HepG2 (cell line): ENCODE results near the gene SIK3. TPM values are rescaled to one million over a fixed set of nuclear protein-coding genes. Genes with fewer than 3 reads are reported as not detected.

Experiments
- ATAC-seq: fragments of 200-7000 bp; cut with Tn5 transposase; 3 replicates; pipeline ENCODE4 v1.9.1; 2020; ENCODE audit warnings: mild to moderate bottlenecking, moderate library complexity
- BruUV-seq: library from RNA; stranded (reverse); fragments of 400-500 nt; replicated peaks from 2 replicates; lab custom pipeline; 2021; lab: Mats Ljungman, UMichigan
- CTCF ChIA-PET: fragments of 300-600 bp; formaldehyde crosslinking; extraction: SDS; loops from one replicate; lab custom pipeline; 2021; ENCODE audit warnings: low total read pairs, inconsistent platforms, low intra/inter-chr PET ratio; lab: Yijun Ruan, JAX
- POLR2A ChIA-PET: fragments of 350-600 bp; sonication (Branson Sonifier 250); formaldehyde crosslinking; loops from one replicate; lab custom pipeline; 2020; ENCODE audit warnings: antibody characterized with exemption, inconsistent platforms; lab: Yijun Ruan, JAX
- DNase-seq: peaks from one replicate; pipeline ENCODE4 v3.0.0-alpha.2; 2015; ENCODE audit warnings: low spot score
- FAIRE-seq: peaks from 3 replicates; lab custom pipeline; 2011; peaks lifted over from hg19 to GRCh38; lab: Jason Lieb, UNC
- H2AFZ ChIP-seq: one replicate; pipeline ENCODE4 v1.6.1; 2011; ENCODE audit warnings: low read length, inconsistent platforms
- H3K27ac ChIP-seq: fragments of 300-600 bp; 3 replicates; pipeline ENCODE4 v1.8.0; 2011; ENCODE audit warnings: mixed run types, mild to moderate bottlenecking, mixed read lengths, low read length, inconsistent platforms; ENCODE audit not compliant: insufficient read depth; ENCODE audit errors: extremely low read length
- H3K27me3 ChIP-seq, 2 experiments: fragments of 200-600 bp in 1 of 2; 2 replicates in 1 of 2; 3 replicates in 1 of 2; pipeline versions ENCODE4 v1.6.0 to v1.8.0; 2011; ENCODE audit warnings: low read length in 2 of 2, mild to moderate bottlenecking in 2 of 2, moderate library complexity in 2 of 2, inconsistent platforms in 1 of 2; ENCODE audit not compliant: insufficient read depth in 2 of 2, control insufficient read depth in 1 of 2
- H3K36me3 ChIP-seq, 2 experiments: fragments of 200-600 bp in 1 of 2; replicated peaks in 1 of 2; 2 replicates in 1 of 2; 3 replicates in 1 of 2; pipeline versions ENCODE4 v1.5.1 to v1.8.0; 2011; ENCODE audit warnings: low read length in 2 of 2, inconsistent platforms in 1 of 2; ENCODE audit not compliant: insufficient read depth in 2 of 2, control insufficient read depth in 1 of 2
- H3K4me1 ChIP-seq: 2 replicates; pipeline ENCODE4 v1.5.1; 2012; ENCODE audit warnings: low read length, inconsistent platforms; ENCODE audit not compliant: insufficient read depth
- H3K4me2 ChIP-seq: 2 replicates; pipeline ENCODE4 v1.6.0; 2011; ENCODE audit warnings: low read depth, low read length, inconsistent platforms
- H3K4me3 ChIP-seq, 3 experiments: fragments of 200-600 bp in 1 of 3; sonication (generic), shearing (Covaris generic) in 1 of 3; replicated peaks in 1 of 3; 2 replicates each; pipeline ENCODE4 v1.5.1; 2011 to 2016; ENCODE audit warnings: low read length in 3 of 3, inconsistent platforms in 2 of 3, low read depth in 2 of 3, mild to moderate bottlenecking in 2 of 3, control low read depth in 1 of 3, mixed read lengths in 1 of 3; ENCODE audit not compliant: insufficient read depth in 1 of 3
- H3K79me2 ChIP-seq: one replicate; pipeline ENCODE4 v1.6.1; 2011; ENCODE audit warnings: low read length, inconsistent platforms; ENCODE audit not compliant: insufficient read depth
- H3K9ac ChIP-seq: 2 replicates; pipeline ENCODE4 v1.6.0; 2011; ENCODE audit warnings: mild to moderate bottlenecking, low read depth, low read length, inconsistent platforms; ENCODE audit not compliant: insufficient read depth
- H3K9me3 ChIP-seq: 2 replicates; pipeline ENCODE4 v1.5.1; 2012; ENCODE audit warnings: mild to moderate bottlenecking, low read length
- H4K20me1 ChIP-seq: 2 replicates; pipeline ENCODE4 v1.6.0; 2011; ENCODE audit warnings: inconsistent platforms, mild to moderate bottlenecking, low read length, moderate library complexity; ENCODE audit not compliant: insufficient read depth
- MZF1 ChIP-seq: sonication (generic); formaldehyde crosslinking; IDR thresholded peaks from 2 replicates; pipeline ENCODE4 v1.8.1; 2023; ENCODE audit warnings: mild to moderate bottlenecking, missing genetic modification reagents, borderline replicate concordance
- RFXANK ChIP-seq: IDR thresholded peaks from 2 replicates; pipeline ENCODE4 v1.6.1; 2016
- SKI ChIP-seq: fragments of 450-650 bp; IDR thresholded peaks from one replicate; pipeline ENCODE4 v1.6.1; 2018; ENCODE audit warnings: mild to moderate bottlenecking; ENCODE audit not compliant: partially characterized antibody
- ZNF331 ChIP-seq: sonication (generic); formaldehyde crosslinking; IDR thresholded peaks from 2 replicates; pipeline ENCODE4 v1.4.0; 2020; ENCODE audit warnings: missing genetic modification reagents
- ZNF446 ChIP-seq: sonication (generic); formaldehyde crosslinking; IDR thresholded peaks from 2 replicates; pipeline ENCODE4 v1.5.0; 2020; ENCODE audit warnings: mild to moderate bottlenecking, missing genetic modification reagents
- ZNF562 ChIP-seq: sonication (generic); formaldehyde crosslinking; IDR thresholded peaks from 2 replicates; pipeline ENCODE4 v1.8.0; 2022; ENCODE audit warnings: missing genetic modification reagents, borderline replicate concordance
- ZNF567 ChIP-seq: sonication (generic); formaldehyde crosslinking; IDR thresholded peaks from 2 replicates; pipeline ENCODE4 v1.8.1; 2023; ENCODE audit warnings: mild to moderate bottlenecking, missing genetic modification reagents, borderline replicate concordance
- ZNF775 ChIP-seq: sonication (generic); formaldehyde crosslinking; IDR thresholded peaks from 2 replicates; pipeline ENCODE4 v1.4.0; 2020; ENCODE audit warnings: missing genetic modification reagents, mild to moderate bottlenecking, moderate library complexity, borderline replicate concordance
- WGBS: methylation state at CpG from one replicate; pipeline ENCODE4 v1.1.6; 2017; ENCODE audit warnings: low lambda C conversion rate; 5-methylcytosine and 5-hydroxymethylcytosine counted together
- in situ Hi-C: cut with HindIII; loops from 2 replicates; pipeline ENCODE4 v1.10.0; 2017; ENCODE audit warnings: low pct_unique_long_range_greater_than_20kb; ENCODE audit not compliant: extremely low pct_ligation_motif_present
- intact Hi-C: fragments of 100-400 bp; cut with micrococcal nuclease; formaldehyde crosslinking; loops from one replicate; pipeline ENCODE4 v1.10.0; 2022; ENCODE audit not compliant: unreplicated experiment
- polyA plus RNA-seq, 8 experiments: library from polyadenylated mRNA; depleted of rRNA in 3 of 8; stranded (reverse) in 7 of 8; unstranded in 1 of 8; fragments of >200 nt; fragmentation: Illumina TruSeq in 4 of 8; extraction: Trizol in 4 of 8; gene quantifications; 2 replicates each; pipeline versions ENCODE4 v1.2.1 to v1.2.3, GENCODE V29; 2011 to 2016; ENCODE audit warnings: low read depth in 4 of 8, missing spikeins in 1 of 8, mixed read lengths in 1 of 8; ENCODE audit not compliant: insufficient read depth in 1 of 8
- total RNA-seq, 5 experiments: library from RNA; depleted of rRNA; stranded (reverse); fragments of >200 nt; fragmentation: Illumina TruSeq; extraction: Trizol; gene quantifications; 2 replicates each; pipeline ENCODE4 v1.2.3, GENCODE V29; 2016; ENCODE audit warnings: low read depth in 1 of 5
- TF ChIP-seq, protein P1 (sequence below): sonication (generic); formaldehyde crosslinking; IDR thresholded peaks from 2 replicates; pipeline ENCODE4 v1.5.0; 2020; ENCODE audit warnings: mild to moderate bottlenecking, missing genetic modification reagents
- TF ChIP-seq, protein P2 (sequence below): IDR thresholded peaks from 2 replicates; pipeline ENCODE4 v1.6.1; 2016; ENCODE audit warnings: missing compliant biosample characterization, missing genetic modification reagents, borderline replicate concordance
- TF ChIP-seq, protein P3 (sequence below): sonication (generic); formaldehyde crosslinking; IDR thresholded peaks from 2 replicates; pipeline ENCODE4 v1.4.0; 2020; ENCODE audit warnings: missing genetic modification reagents
- TF ChIP-seq, protein P4 (sequence below): conservative IDR thresholded peaks from 2 replicates; pipeline ENCODE4 v1.6.1; 2018; ENCODE audit warnings: missing genetic modification reagents

Gene SIK3
- total and polyA plus RNA-seq, 2 of the 13 experiments (the other 11 are each of a cell fraction or from before 2014, with no cell fraction given), result 5.7 to 9.8 TPM

DNA sequence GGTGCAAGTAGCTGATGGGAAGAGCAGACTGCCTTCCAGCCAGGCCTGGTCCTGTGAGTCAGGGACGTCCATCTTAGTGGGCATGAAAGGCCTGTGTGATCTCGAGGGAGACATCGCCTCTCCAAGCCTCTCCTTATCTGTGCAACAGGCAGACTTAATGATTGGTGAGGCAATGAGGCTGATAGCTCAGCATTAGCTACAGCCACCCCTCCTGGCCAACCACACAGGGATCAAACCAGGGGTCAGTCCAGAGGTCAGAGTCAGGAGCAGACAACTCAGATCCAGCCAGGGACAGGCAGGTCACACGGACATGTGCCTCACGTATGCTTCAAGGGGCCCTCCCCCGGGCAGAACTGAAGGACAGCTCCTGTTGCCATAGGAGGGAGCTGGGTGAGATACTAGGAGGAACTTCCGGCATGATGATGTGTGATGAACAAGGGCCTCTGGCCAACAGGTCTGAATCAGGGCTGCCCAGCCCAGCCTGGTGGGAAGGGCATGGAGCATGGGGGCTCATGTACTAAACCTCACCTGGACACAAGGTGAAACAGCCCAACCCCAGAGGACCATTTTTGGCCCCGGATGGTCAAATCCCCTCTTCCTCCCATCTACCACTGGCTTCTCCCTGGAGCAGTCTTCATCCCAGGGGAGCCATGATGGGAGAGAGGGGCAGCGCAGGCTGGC is 271.3 kb downstream of the SIK3 start (continued):
- TF ChIP-seq, protein P1, sequence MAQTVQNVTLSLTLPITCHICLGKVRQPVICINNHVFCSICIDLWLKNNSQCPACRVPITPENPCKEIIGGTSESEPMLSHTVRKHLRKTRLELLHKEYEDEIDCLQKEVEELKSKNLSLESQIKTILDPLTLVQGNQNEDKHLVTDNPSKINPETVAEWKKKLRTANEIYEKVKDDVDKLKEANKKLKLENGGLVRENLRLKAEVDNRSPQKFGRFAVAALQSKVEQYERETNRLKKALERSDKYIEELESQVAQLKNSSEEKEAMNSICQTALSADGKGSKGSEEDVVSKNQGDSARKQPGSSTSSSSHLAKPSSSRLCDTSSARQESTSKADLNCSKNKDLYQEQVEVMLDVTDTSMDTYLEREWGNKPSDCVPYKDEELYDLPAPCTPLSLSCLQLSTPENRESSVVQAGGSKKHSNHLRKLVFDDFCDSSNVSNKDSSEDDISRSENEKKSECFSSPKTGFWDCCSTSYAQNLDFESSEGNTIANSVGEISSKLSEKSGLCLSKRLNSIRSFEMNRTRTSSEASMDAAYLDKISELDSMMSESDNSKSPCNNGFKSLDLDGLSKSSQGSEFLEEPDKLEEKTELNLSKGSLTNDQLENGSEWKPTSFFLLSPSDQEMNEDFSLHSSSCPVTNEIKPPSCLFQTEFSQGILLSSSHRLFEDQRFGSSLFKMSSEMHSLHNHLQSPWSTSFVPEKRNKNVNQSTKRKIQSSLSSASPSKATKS (CRISPR knock-in tag), result no peak
- TF ChIP-seq, protein P2, sequence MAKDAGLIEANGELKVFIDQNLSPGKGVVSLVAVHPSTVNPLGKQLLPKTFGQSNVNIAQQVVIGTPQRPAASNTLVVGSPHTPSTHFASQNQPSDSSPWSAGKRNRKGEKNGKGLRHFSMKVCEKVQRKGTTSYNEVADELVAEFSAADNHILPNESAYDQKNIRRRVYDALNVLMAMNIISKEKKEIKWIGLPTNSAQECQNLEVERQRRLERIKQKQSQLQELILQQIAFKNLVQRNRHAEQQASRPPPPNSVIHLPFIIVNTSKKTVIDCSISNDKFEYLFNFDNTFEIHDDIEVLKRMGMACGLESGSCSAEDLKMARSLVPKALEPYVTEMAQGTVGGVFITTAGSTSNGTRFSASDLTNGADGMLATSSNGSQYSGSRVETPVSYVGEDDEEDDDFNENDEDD (CRISPR knock-in tag), result peak; percentile 74; the same call in 1 of the 2 replicates
- TF ChIP-seq ZNF446 (CRISPR knock-in tag) (no peak; the same call in 1 of the 2 replicates), ZNF775 (peak; percentile 75; the same call in 1 of the 2 replicates), ZNF562 (CRISPR knock-in tag) (no peak), RFXANK (CRISPR knock-in tag) (no peak)

DNA sequence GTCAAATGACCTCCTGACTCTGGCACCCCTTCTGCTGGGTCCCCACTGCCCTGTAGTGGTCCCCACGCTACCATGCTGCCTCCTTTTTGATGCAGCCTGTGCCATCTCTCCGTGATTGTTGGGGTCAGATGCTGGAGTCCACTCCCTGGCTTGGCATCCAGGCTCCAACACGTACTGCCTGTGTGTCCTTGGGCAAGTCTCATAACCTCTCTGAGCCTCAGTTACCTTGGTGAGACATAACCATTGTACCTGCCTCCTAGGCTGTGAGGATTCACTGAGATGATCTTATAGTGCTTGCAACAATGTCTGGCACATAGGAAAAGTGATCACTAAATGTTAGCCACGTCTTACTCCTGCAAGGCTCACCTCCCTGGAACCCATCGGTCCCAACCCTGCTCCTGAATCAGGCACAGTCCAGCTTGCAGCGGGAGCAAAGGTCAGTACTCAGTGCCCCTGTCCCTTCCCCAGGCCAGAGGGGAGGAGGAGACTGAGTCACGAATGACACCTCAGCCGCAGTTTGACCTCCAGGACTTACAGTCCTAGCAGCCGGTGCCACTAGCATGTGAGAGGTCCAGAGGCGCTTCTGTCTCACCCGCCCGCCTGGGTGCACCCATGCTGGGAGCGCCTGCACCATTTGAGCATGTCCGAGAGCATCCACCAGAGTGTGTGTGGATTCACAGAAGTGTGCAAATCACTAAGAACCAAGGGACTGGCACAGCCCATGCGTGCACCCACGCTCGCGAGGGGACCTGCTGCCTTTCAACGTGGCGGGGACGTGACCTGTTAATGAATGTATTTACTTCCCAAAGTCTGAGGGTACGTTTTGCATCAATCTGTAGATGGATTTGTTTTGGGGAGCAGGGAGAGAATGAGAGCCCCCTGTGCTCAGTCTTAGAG is 272.1 kb downstream of the SIK3 start:
- no peaks in the 10 kb centered on the region for H3K36me3 ChIP-seq
- peaks cover 13% of the 10 kb centered on the region for H3K79me2 ChIP-seq
- intact Hi-C loops (no loop called here), in situ Hi-C loops (no loop called here)
- peak overlapping the region; percentile 60 for H3K9ac ChIP-seq
- ATAC-seq (peak; percentile 18), FAIRE-seq (peak; percentile 67), DNase-seq (no peak)
- H2AFZ ChIP-seq, result no peak overlapping the region
- ChIA-PET POLR2A (interaction anchor here (1.2 to 18.4 kb wide), 6 partner anchors 10 to 319 kb away, joined by 3 to 1365 read pairs (median 233); partner anchors contain the start of genes APOA1, APOA5 and ZPR1), CTCF (interaction anchor here (3.1 kb wide), 1 partner anchor 35 kb away, joined by 21 read pairs; the partner anchor contains the start of gene APOA5)
- peak overlapping the region; percentile 85 for H3K27ac ChIP-seq
- 18% methylated on average over 5 of the region's 22 CpGs for WGBS
- H3K9me3 ChIP-seq, result no peaks in the 10 kb centered on the region
- H3K4me2 ChIP-seq, result peak overlapping the region; percentile 81
- peak overlapping the region in 1 of 3 experiments; percentile 59; a peak in 2 of 6 replicates for H3K4me3 ChIP-seq
- no peaks in the 10 kb centered on the region for H4K20me1 ChIP-seq
- H3K4me1 ChIP-seq, result peaks cover 91% of the 10 kb centered on the region
- BruUV-seq, result no TSS peak
- no peaks in the 10 kb centered on the region for H3K27me3 ChIP-seq
- TF ChIP-seq, protein P3, sequence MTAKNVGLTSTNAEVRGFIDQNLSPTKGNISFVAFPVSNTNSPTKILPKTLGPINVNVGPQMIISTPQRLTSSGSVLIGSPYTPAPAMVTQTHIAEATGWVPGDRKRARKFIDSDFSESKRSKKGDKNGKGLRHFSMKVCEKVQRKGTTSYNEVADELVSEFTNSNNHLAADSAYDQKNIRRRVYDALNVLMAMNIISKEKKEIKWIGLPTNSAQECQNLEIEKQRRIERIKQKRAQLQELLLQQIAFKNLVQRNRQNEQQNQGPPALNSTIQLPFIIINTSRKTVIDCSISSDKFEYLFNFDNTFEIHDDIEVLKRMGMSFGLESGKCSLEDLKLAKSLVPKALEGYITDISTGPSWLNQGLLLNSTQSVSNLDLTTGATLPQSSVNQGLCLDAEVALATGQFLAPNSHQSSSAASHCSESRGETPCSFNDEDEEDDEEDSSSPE, result no peak
- TF ChIP-seq SKI (peak; percentile 28), ZNF567 (CRISPR knock-in tag) (no peak), ZNF331 (CRISPR knock-in tag) (no peak), MZF1 (CRISPR knock-in tag) (0 out of 2 replicates have a peak, but pooled peaks have one; percentile 13)
- TF ChIP-seq, protein P4, sequence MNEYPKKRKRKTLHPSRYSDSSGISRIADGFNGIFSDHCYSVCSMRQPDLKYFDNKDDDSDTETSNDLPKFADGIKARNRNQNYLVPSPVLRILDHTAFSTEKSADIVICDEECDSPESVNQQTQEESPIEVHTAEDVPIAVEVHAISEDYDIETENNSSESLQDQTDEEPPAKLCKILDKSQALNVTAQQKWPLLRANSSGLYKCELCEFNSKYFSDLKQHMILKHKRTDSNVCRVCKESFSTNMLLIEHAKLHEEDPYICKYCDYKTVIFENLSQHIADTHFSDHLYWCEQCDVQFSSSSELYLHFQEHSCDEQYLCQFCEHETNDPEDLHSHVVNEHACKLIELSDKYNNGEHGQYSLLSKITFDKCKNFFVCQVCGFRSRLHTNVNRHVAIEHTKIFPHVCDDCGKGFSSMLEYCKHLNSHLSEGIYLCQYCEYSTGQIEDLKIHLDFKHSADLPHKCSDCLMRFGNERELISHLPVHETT, result no peak
